GM20000 (cell line): ENCODE measurements around the gene IGFBP5.

Experiments
- DNase-seq: peaks from one replicate; pipeline ENCODE4 v3.0.0; 2012; ENCODE audit warnings: low spot score
- TF ChIP-seq, protein P1 (sequence below): IDR thresholded peaks from 2 replicates; pipeline ENCODE4 v1.5.1; 2012; ENCODE audit warnings: mild to moderate bottlenecking, control low read depth; ENCODE audit errors: extremely low read depth, missing control alignments

Gene IGFBP5

GRCh38 chr2:216634370-216635148 lies 60.8 kb downstream of the IGFBP5 start:
- TF ChIP-seq, protein P1, sequence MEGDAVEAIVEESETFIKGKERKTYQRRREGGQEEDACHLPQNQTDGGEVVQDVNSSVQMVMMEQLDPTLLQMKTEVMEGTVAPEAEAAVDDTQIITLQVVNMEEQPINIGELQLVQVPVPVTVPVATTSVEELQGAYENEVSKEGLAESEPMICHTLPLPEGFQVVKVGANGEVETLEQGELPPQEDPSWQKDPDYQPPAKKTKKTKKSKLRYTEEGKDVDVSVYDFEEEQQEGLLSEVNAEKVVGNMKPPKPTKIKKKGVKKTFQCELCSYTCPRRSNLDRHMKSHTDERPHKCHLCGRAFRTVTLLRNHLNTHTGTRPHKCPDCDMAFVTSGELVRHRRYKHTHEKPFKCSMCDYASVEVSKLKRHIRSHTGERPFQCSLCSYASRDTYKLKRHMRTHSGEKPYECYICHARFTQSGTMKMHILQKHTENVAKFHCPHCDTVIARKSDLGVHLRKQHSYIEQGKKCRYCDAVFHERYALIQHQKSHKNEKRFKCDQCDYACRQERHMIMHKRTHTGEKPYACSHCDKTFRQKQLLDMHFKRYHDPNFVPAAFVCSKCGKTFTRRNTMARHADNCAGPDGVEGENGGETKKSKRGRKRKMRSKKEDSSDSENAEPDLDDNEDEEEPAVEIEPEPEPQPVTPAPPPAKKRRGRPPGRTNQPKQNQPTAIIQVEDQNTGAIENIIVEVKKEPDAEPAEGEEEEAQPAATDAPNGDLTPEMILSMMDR: no peak

DNA sequence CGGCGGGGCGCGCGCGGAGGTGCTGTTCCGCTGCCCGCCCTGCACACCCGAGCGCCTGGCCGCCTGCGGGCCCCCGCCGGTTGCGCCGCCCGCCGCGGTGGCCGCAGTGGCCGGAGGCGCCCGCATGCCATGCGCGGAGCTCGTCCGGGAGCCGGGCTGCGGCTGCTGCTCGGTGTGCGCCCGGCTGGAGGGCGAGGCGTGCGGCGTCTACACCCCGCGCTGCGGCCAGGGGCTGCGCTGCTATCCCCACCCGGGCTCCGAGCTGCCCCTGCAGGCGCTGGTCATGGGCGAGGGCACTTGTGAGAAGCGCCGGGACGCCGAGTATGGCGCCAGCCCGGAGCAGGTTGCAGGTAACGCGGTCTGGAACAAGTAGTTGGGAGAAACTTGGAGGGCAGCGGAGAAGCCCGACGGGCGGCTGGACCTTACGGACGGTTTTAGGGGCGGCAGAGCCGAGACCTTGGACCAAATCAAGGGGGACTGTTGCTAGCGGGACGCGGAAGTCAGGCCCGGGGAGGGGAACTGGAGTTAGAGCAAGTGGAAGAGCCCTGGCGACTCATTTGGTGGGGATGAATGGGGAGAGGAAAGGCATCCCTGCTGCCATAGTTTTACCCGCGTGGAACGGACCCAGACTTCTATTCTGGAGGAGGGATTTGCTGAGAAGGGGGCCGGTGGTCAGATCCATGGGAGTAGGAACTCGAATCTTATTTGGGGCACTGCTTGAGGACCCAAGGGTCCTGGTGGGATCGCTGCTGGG lies 61.6 kb downstream of the IGFBP5 start:
- DNase-seq: no peak
- TF ChIP-seq, protein P1: no peak

More at GRCh38 chr2:216634370-216635148, 60.8 kb downstream of the IGFBP5 start:
- DNase-seq: no peak

DNA sequence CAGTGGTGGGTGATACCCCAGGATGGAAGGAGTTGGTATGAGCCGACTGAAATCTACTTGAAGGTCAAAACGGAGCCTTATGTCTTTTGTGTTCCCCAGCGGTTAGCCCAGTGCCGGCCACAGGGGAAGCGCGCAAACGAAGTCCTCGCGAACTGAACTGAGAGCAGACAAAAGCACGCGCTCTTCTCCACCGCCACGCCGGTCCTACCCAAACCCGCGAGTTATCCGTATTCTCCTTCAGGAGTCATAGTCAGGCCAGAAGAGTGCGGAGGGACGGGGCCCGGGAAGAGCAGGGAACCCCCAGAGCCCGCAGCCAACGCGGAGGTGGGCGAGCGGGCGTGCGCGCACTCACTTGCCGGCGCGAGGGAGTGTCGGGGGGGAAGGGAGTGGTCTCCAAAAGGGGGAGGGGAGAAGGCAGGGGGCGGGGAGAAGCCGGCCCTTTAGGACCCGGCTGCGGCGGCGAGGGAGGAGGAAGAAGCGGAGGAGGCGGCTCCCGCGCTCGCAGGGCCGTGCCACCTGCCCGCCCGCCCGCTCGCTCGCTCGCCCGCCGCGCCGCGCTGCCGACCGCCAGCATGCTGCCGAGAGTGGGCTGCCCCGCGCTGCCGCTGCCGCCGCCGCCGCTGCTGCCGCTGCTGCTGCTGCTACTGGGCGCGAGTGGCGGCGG lies 62.3 kb downstream of the IGFBP5 start, which contains the start of gene IGFBP2:
IGFBP2 (plus strand) TSS at position 469 of the 664 bp plus-strand sequence; CDS start at position 573, 104 bp downstream.
- DNase-seq: peak; percentile 78
- TF ChIP-seq, protein P1: no peak

- TF ChIP-seq, protein P1: no peak
- DNase-seq: no peak
Observed at GRCh38 chr2:216632346-216632951, 62.9 kb downstream of the IGFBP5 start.

DNA sequence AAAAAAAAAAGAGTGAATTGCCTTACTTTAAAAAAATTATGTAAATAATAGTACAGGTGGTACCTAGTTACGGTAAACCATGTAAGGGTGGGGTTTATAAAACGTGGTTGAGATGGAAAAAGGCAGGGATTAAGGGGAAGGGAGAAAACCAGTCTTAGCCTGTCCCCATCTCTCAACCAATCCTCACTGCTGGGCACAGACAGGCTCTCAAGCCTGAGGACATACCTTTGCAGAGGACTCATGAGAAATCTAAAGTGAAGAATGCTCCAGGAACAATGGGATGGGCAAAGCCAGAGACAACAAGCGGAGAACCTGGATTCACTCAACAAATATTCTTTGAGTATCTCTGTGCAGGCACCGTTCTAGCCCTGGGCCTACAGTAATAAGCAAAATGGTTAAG lies 65.6 kb downstream of the IGFBP5 start:
- no peak for DNase-seq
- TF ChIP-seq, protein P1: no peak

DNA sequence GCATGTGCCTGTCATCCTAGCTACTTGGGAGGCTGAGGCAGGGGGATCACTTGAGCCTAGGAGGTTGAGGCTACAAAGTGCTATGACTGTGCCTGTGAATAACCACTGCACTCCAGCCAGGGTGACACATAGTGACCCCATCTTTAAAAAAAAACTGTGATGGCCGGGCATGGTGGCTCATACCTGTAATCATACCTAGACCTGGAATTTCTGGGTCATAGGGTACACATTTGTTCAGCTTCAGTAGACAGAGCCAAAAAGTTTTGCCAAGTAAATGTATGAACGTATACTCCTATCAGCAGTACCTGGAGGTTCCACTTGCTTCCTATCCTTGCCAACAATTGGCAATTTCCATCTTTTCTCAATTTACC lies 68.5 kb downstream of the IGFBP5 start:
- TF ChIP-seq, protein P1: no peak
- DNase-seq: no peak
